HCT116 (cell line): ENCODE results near the gene PIK3R1. TPM values are rescaled to one million over a fixed set of nuclear protein-coding genes. Genes with fewer than 3 reads are reported as not detected.

Experiments
- ATAC-seq: fragments of 200-7000 bp; cut with Tn5 transposase; 2 replicates; pipeline ENCODE4 v1.9.1; 2020; ENCODE audit warnings: mild to moderate bottlenecking, moderate library complexity
- BruUV-seq: library from RNA; stranded (reverse); fragments of 400-500 nt; replicated peaks from 2 replicates; lab custom pipeline; 2021; lab: Mats Ljungman, UMichigan
- CTCF ChIA-PET: fragments of 300-600 bp; sonication (Branson Sonifier 250); formaldehyde crosslinking; loops from one replicate; lab custom pipeline; 2021; ENCODE audit warnings: antibody characterized with exemption; lab: Charles Lee
- POLR2A ChIA-PET: fragments of 300-600, 350-600 bp; sonication (Branson Sonifier 250); formaldehyde crosslinking; loops from one replicate; lab custom pipeline; 2021; ENCODE audit warnings: antibody characterized with exemption; lab: Charles Lee
- RAD21 ChIA-PET, 2 experiments: fragments of 300-600 bp; sonication (Branson Sonifier 250); formaldehyde crosslinking; loops; one replicate each; lab custom pipeline; 2023; ENCODE audit warnings: low total read pairs in 2 of 2; ENCODE audit not compliant: uncharacterized antibody in 2 of 2, unreplicated experiment in 2 of 2, low non-redundant PET in 1 of 2; lab: Charles Lee
- DNase-seq: peaks from one replicate; pipeline ENCODE4 v3.0.0-alpha.2; 2010; ENCODE audit warnings: low read depth, low spot score
- H2AFZ ChIP-seq: fragments of 200-600 bp; shearing (Covaris generic), sonication (generic); 2 replicates; pipeline ENCODE4 v1.6.1; 2017; ENCODE audit warnings: low read depth, mixed run types, mixed read lengths, antibody characterized with exemption, low read length; ENCODE audit not compliant: poor library complexity, severe bottlenecking
- H3K27ac ChIP-seq: 2 replicates; pipeline ENCODE4 v1.5.1; 2012; ENCODE audit warnings: low read depth, low read length
- H3K27me3 ChIP-seq: fragments of 200-600 bp; sonication (generic); 2 replicates; pipeline ENCODE4 v1.6.1; 2016; ENCODE audit warnings: mixed run types, low read length, mixed read lengths; ENCODE audit not compliant: insufficient read depth
- H3K36me3 ChIP-seq, 2 experiments: fragments of 200-500 bp in 1 of 2; fragments of 200-600 bp in 1 of 2; sonication (Bioruptor generic) in 1 of 2; sonication (generic) in 1 of 2; 2 replicates each; pipeline versions ENCODE4 v1.5.1 to v1.6.1; 2014 to 2016; ENCODE audit warnings: low read length in 2 of 2, inconsistent platforms in 1 of 2, mixed read lengths in 1 of 2, mixed run types in 1 of 2; ENCODE audit not compliant: insufficient read depth in 2 of 2, control insufficient read depth in 1 of 2
- H3K4me1 ChIP-seq, 2 experiments: fragments of 200-600 bp in 1 of 2; sonication (generic) in 1 of 2; 2 replicates each; pipeline versions ENCODE4 v1.5.1 to v1.6.1; 2012 to 2017; ENCODE audit warnings: low read length in 2 of 2, inconsistent platforms in 1 of 2, mild to moderate bottlenecking in 1 of 2, mixed read lengths in 1 of 2, mixed run types in 1 of 2, moderate library complexity in 1 of 2; ENCODE audit not compliant: insufficient read depth in 2 of 2, control insufficient read depth in 1 of 2
- H3K4me2 ChIP-seq: fragments of 200-600 bp; sonication (generic); 2 replicates; pipeline ENCODE4 v1.6.1; 2017; ENCODE audit warnings: mixed run types, low read length, mixed read lengths
- H3K4me3 ChIP-seq, 2 experiments: fragments of 200-600 bp in 1 of 2; sonication (generic) in 1 of 2; replicated peaks in 1 of 2; 2 replicates each; pipeline ENCODE4 v1.5.1; 2011 to 2016; ENCODE audit warnings: low read length in 2 of 2, control low read depth in 1 of 2, low read depth in 1 of 2, mild to moderate bottlenecking in 1 of 2, mixed read lengths in 1 of 2, mixed run types in 1 of 2
- H3K79me2 ChIP-seq: fragments of 200-600 bp; sonication (generic); 2 replicates; pipeline ENCODE4 v1.6.1; 2017; ENCODE audit warnings: mild to moderate bottlenecking, mixed run types, low read length, moderate library complexity, mixed read lengths; ENCODE audit not compliant: insufficient read depth
- H3K9ac ChIP-seq: fragments of 200-600 bp; sonication (generic); 2 replicates; pipeline ENCODE4 v1.6.1; 2016; ENCODE audit warnings: low read length, mixed read lengths
- H3K9me2 ChIP-seq: fragments of 200-600 bp; sonication (generic), shearing (Covaris generic); 2 replicates; pipeline ENCODE4 v1.6.1; 2017; ENCODE audit warnings: mixed run types, mild to moderate bottlenecking, moderate library complexity; ENCODE audit not compliant: insufficient read depth
- H3K9me3 ChIP-seq, 2 experiments: fragments of 200-500 bp in 1 of 2; fragments of 200-600 bp in 1 of 2; sonication (Bioruptor generic) in 1 of 2; sonication (generic) in 1 of 2; 2 replicates each; pipeline ENCODE4 v1.6.1; 2014 to 2017; ENCODE audit warnings: low read length in 2 of 2, mixed read lengths in 2 of 2, inconsistent platforms in 1 of 2, low read depth in 1 of 2, mild to moderate bottlenecking in 1 of 2, mixed run types in 1 of 2, moderate library complexity in 1 of 2; ENCODE audit not compliant: control insufficient read depth in 1 of 2, insufficient read depth in 1 of 2
- H4K20me1 ChIP-seq: fragments of 200-600 bp; sonication (generic), shearing (Covaris generic); 2 replicates; pipeline ENCODE4 v1.6.1; 2017; ENCODE audit warnings: mixed run types, mild to moderate bottlenecking, moderate library complexity; ENCODE audit not compliant: insufficient read depth
- ATF3 ChIP-seq: IDR thresholded peaks from 2 replicates; pipeline ENCODE4 v1.6.1; 2012
- CBX3 ChIP-seq: IDR thresholded peaks from 2 replicates; pipeline ENCODE4 v1.6.1; 2012; ENCODE audit warnings: low read depth
- CEBPB ChIP-seq: IDR thresholded peaks from 2 replicates; pipeline ENCODE4 v1.6.1; 2012; ENCODE audit warnings: low read depth
- CTCF ChIP-seq, 3 experiments: fragments of 200-600 bp in 1 of 3; sonication (generic) in 1 of 3; IDR thresholded peaks in 2 of 3; conservative IDR thresholded peaks in 1 of 3; 2 replicates each; pipeline ENCODE4 v1.5.1; 2012 to 2017; ENCODE audit warnings: low read depth in 2 of 3, low read length in 2 of 3, antibody characterized with exemption in 1 of 3, borderline replicate concordance in 1 of 3, control low read depth in 1 of 3, mild to moderate bottlenecking in 1 of 3, mixed read lengths in 1 of 3, mixed run types in 1 of 3, moderate library complexity in 1 of 3; ENCODE audit not compliant: insufficient read depth in 1 of 3
- EGR1 ChIP-seq: IDR thresholded peaks from 2 replicates; pipeline ENCODE4 v1.6.1; 2012; ENCODE audit warnings: low read depth
- EZH2 ChIP-seq: fragments of 200-600 bp; sonication (generic); IDR thresholded peaks from 2 replicates; pipeline ENCODE4 v1.6.1; 2017; ENCODE audit warnings: antibody characterized with exemption, mixed run types
- EZH2phosphoT487 ChIP-seq: fragments of 200-600 bp; IDR thresholded peaks from 2 replicates; pipeline ENCODE4 v1.6.1; 2018; ENCODE audit warnings: antibody characterized with exemption, borderline replicate concordance
- FOSL1 ChIP-seq: IDR thresholded peaks from 2 replicates; pipeline ENCODE4 v1.6.1; 2012; ENCODE audit warnings: low read depth
- JUND ChIP-seq: IDR thresholded peaks from 2 replicates; pipeline ENCODE4 v1.6.1; 2012
- POLR2AphosphoS5 ChIP-seq: IDR thresholded peaks from 2 replicates; pipeline ENCODE4 v1.6.1; 2011; ENCODE audit warnings: mild to moderate bottlenecking, low read depth, low read length, moderate library complexity
- RAD21 ChIP-seq: IDR thresholded peaks from 2 replicates; pipeline ENCODE4 v1.6.1; 2012; ENCODE audit warnings: low read depth, mild to moderate bottlenecking
- SIN3A ChIP-seq: IDR thresholded peaks from 2 replicates; pipeline ENCODE4 v1.6.1; 2012; ENCODE audit warnings: low read depth
- SP1 ChIP-seq: IDR thresholded peaks from 2 replicates; pipeline ENCODE4 v1.6.1; 2012; ENCODE audit warnings: low read depth
- SRF ChIP-seq: IDR thresholded peaks from 2 replicates; pipeline ENCODE4 v1.6.1; 2012; ENCODE audit warnings: low read depth
- TCF7L2 ChIP-seq: IDR thresholded peaks from 2 replicates; pipeline ENCODE4 v1.7.0; 2011; ENCODE audit warnings: borderline replicate concordance, inconsistent platforms; ENCODE audit not compliant: insufficient read depth, insufficient read length; ENCODE audit errors: extremely low read depth
- YY1 ChIP-seq: IDR thresholded peaks from 2 replicates; pipeline ENCODE4 v1.6.1; 2011; ENCODE audit warnings: low read length, low read depth, moderate library complexity, mild to moderate bottlenecking; ENCODE audit not compliant: insufficient replicate concordance; ENCODE audit errors: extremely low read depth
- ZFX ChIP-seq: fragments of 450-650 bp; IDR thresholded peaks from 2 replicates; pipeline ENCODE4 v1.6.1; 2017
- intact Hi-C: fragments of 100-400 bp; cut with micrococcal nuclease; formaldehyde crosslinking; loops from 2 replicates; pipeline ENCODE4 v1.10.0; 2022
- total RNA-seq: library from RNA; stranded (reverse); gene quantifications from one replicate; pipeline ENCODE4 v1.2.1, GENCODE V29; 2021; ENCODE audit not compliant: unreplicated experiment
- TF ChIP-seq, protein P1 (sequence below): IDR thresholded peaks from 2 replicates; pipeline ENCODE4 v1.6.1; 2011; ENCODE audit warnings: mild to moderate bottlenecking, low read length, moderate library complexity; ENCODE audit not compliant: insufficient replicate concordance; ENCODE audit errors: extremely low read depth

Gene PIK3R1
- total RNA-seq, 1 experiment from 2014 or later = 7.2 TPM

DNA sequence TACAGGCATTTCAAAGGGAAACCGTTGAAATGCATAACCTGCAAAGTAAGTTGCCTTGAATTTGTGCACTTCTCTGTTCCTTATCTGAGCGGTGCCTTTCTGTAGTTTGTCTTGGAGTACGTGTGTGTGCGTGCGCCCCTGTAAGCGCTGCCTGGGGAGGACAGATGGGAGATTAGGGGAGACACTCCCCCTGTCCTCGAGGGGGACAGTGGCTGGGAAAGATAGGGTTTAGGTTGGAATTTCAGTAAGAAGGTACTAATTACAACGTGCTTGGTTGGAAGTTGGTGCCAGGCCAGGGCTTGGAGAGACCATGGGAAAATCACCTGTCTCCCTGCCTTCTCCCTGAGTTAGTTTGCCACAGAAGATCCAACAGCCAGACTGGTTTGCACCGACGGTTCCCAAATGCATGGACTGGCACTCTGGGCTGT, 73.2 kb downstream of the PIK3R1 start:
- Histone ChIP-seq H2AFZ (no peak overlapping the region), H3K27ac (no peak overlapping the region), H4K20me1 (no peaks in the 10 kb centered on the region), H3K9ac (no peak overlapping the region), H3K79me2 (no peaks in the 10 kb centered on the region), H3K36me3 (peaks cover under 1 to 4% of the 10 kb centered on the region in 2 experiments; a peak in 1 of 4 replicates), H3K9me2 (no peaks in the 10 kb centered on the region), H3K4me1 (0 out of 4 replicates have a peak, but pooled peaks cover 0 to 5% of the 10 kb centered on the region in 2 experiments), H3K4me3 (no peak overlapping the region), H3K4me2 (no peak overlapping the region), H3K27me3 (no peaks in the 10 kb centered on the region)
- ChIA-PET CTCF (no interaction called here), POLR2A (no interaction called here)
- DNase-seq = no peak
- intact Hi-C loops = loop anchor here (5.0 to 10.0 kb wide), 2 partner anchors 256 to 459 kb away; no protein-coding TSS in a partner anchor
- BruUV-seq = no TSS peak
- no peak for ATAC-seq
- TF ChIP-seq, protein P1, sequence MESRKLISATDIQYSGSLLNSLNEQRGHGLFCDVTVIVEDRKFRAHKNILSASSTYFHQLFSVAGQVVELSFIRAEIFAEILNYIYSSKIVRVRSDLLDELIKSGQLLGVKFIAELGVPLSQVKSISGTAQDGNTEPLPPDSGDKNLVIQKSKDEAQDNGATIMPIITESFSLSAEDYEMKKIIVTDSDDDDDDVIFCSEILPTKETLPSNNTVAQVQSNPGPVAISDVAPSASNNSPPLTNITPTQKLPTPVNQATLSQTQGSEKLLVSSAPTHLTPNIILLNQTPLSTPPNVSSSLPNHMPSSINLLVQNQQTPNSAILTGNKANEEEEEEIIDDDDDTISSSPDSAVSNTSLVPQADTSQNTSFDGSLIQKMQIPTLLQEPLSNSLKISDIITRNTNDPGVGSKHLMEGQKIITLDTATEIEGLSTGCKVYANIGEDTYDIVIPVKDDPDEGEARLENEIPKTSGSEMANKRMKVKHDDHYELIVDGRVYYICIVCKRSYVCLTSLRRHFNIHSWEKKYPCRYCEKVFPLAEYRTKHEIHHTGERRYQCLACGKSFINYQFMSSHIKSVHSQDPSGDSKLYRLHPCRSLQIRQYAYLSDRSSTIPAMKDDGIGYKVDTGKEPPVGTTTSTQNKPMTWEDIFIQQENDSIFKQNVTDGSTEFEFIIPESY = no peak
- no peak for TF ChIP-seq RAD21
- TF ChIP-seq CBX3 = no peak
- TF ChIP-seq EGR1 = no peak
- TF ChIP-seq ATF3 = no peak
- TF ChIP-seq EZH2phosphoT487 = no peak
- TF ChIP-seq, all 23 proteins: peak for 0
- RAD21 ChIA-PET = no interaction called here
- H3K9me3 ChIP-seq = no peaks in the 10 kb centered on the region

DNA sequence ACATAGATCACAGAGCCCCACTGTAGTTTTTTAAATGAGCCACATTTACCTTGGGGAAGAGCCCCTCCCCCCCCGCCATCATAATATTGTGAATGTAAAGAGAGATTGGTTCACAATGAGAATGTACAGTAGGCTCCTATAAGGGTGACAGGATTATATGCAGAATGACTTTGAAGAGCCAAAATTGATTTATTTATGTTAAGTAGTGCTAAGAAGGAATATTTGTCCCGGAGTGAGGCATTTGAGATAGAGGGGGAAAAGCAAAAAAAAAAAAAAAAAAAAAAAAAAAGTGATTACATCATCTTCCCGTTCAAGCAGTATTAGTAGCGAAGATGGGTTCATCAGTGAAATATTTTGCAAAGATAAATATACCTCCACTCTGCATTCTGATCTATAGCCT, 73.9 kb downstream of the PIK3R1 start:
- Histone ChIP-seq H3K27me3 (no peaks in the 10 kb centered on the region), H3K4me2 (no peak overlapping the region), H3K27ac (no peak overlapping the region), H2AFZ (no peak overlapping the region), H3K4me3 (no peak overlapping the region), H3K9me3 (no peaks in the 10 kb centered on the region), H4K20me1 (no peaks in the 10 kb centered on the region), H3K9ac (no peak overlapping the region), H3K4me1 (0 out of 4 replicates have a peak, but pooled peaks cover 0 to 5% of the 10 kb centered on the region in 2 experiments), H3K36me3 (peaks cover 4% of the 10 kb centered on the region in 2 experiments; a peak in 1 of 4 replicates), H3K9me2 (no peaks in the 10 kb centered on the region), H3K79me2 (no peaks in the 10 kb centered on the region)
- POLR2A ChIA-PET = no interaction called here
- intact Hi-C loops = loop anchor here (5.0 to 10.0 kb wide), 2 partner anchors 255 to 458 kb away; no protein-coding TSS in a partner anchor
- RAD21 ChIA-PET = no interaction called here
- ATAC-seq = no peak
- no peak for DNase-seq
- no TSS peak for BruUV-seq
- CTCF ChIA-PET = no interaction called here
- TF ChIP-seq YY1 (no peak), SP1 (no peak), EGR1 (no peak), FOSL1 (no peak), SIN3A (no peak), POLR2AphosphoS5 (no peak), CEBPB (no peak), EZH2 (no peak), CTCF (IDR thresholded peaks at IDR 0.05 in 2 of 3, conservative IDR thresholded peaks at IDR 0.05 in 1 of 3; ENCODE audit: borderline replicate concordance in 1 of 3, insufficient read depth in 1 of 3, low read depth in 2 of 3, low read length in 2 of 3) (no peak), JUND (no peak), TCF7L2 (no peak), ZFX (no peak), CBX3 (no peak), EZH2phosphoT487 (no peak), SRF (no peak)
